HCEC 1CT (cell line): ENCODE measurements around the gene SLC25A46.
"Not testable (repeated sequence)": the region's sequence is repeated elsewhere in the genome, so short reads cannot be mapped to it uniquely, and the experiment has no call there.

ENCODE experiments used
- DNase-seq: peaks from one replicate; pipeline ENCODE4 v3.0.0-alpha.2; 2017

SLC25A46 gene

GRCh38 chr5:110757118-110757729 is 18.4 kb downstream of the SLC25A46 start:
- DNase-seq, result peak; percentile 32

GRCh38 chr5:110760158-110760557 is 21.4 kb downstream of the SLC25A46 start:
- DNase-seq, result no peak

- DNase-seq, result peak; percentile 68
Measured at GRCh38 chr5:110768138-110768860, 29.5 kb downstream of the SLC25A46 start.

DNA sequence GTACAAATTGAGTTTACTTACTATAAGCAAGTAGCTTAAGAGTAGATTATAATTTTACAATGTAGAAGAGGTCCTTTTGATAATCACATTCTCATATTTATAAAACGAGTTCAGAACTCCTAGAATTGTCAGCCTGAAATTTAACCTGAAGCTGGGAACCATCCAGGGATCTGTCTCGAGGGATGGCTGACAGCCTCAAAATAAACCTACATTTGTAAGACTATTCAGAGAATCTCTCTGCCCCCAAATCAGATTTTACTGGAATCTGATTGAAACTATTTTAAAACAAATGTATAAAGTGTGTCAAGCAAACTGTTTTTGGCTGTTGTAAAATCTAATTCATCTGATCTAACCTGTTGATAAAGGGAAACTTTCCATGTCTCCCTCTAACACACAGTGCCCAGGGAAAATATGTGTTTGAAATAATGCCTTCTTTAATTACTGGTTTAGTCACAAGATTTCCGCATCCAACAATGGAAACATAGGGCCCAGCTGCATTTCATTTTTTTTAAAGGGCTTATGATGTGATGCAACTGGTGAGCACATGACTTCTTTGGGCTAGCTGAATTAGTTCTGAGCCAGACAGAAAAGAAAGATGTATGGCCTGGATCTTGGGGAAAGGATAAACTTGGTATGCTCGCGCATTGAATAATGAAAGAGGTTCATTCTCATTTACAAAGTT is 30.3 kb downstream of the SLC25A46 start:
- DNase-seq, result peak; percentile 88

GRCh38 chr5:110770286-110770685 is 31.5 kb downstream of the SLC25A46 start:
- no peak for DNase-seq

- DNase-seq, result peak; percentile 50
Measured at GRCh38 chr5:110784901-110785300, 46.1 kb downstream of the SLC25A46 start.

DNA sequence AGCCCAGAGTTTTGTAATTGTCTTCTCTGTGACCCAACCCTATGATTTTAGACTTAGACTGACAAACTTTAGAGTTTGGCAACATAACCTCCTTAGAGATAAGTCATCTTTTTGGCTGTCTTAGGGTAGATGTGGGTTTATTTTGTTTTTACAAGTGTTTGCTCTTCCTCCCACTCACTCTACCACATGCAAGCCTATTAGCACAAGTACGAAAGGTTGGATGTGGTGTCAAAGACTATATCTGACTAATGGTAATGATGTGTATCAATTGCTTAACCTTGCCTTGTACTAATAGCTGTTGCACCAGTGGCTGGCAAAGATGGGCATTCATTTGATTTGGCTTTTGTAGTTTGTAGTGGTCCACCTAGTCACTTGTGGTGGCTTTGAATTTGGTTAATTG is 46.5 kb downstream of the SLC25A46 start:
- DNase-seq, result peak; percentile 90

DNA sequence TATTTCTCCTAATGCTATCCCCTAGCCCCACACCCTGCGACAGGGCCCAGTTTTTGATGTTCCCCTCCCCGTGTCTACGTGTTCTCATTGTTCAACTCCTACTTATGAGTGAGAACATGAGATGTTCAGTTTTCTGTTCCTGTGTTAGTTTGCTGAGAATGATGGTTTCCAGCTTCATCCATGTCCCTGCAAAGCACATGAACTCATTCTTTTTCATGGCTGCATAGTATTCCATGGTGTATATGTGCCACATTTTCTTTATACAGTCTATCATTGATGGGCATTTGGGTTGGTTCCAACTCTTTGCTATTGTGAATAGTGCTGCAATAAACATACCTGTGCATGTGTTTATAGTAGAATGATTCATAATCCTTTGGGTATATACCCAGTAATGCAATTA is 49.2 kb downstream of the SLC25A46 start:
- DNase-seq, result not testable (repeated sequence)

DNA sequence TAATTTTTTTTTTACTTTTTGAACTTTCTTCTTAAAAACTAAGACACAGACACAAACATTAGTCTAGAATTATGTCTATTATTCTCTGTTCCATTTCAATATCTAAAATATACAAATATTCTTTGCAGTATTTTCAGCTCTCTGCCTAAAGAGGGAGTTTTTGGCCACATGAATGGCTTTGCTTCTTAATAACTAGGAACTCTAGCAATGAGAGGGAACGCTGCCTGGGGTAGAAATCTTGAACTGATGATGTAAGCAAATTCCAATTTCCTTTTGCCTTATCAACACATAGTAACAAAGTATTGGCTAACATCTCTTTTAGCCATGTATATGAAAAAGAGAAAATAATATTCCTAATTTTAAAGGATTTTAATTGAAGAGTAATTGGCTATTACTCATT is 51.9 kb downstream of the SLC25A46 start:
- DNase-seq, result peak; percentile 63

- DNase-seq, result no peak
Measured at GRCh38 chr5:110802998-110803397, 64.2 kb downstream of the SLC25A46 start.

- DNase-seq, result no peak
Measured at GRCh38 chr5:110803467-110804326, 64.9 kb downstream of the SLC25A46 start.

DNA sequence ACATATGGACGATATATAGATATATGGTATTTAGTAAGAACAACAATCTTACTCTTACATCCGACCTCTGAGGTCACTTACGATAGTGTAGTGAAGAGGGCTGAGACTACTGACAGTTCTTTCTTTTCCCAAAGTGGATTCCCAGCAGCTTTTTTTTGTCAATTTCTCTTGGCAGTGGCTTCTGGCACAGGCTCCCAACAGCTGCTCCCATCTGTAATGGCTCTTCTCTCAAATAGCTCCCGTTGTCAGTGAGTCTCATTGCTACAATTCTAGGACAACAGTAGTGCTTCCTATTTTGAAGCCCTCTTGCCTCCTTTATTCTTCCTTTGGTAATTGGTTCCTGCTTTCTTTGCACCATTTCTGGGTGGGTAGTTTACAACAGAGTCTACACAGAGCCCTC is 68.4 kb downstream of the SLC25A46 start:
- DNase-seq, result peak; percentile 43

- DNase-seq, result peak; percentile 25
Measured at GRCh38 chr5:110809006-110809405, 70.2 kb downstream of the SLC25A46 start.
